Measurements from ENCODE around the gene PPM1D.

The PPM1D gene

DNA sequence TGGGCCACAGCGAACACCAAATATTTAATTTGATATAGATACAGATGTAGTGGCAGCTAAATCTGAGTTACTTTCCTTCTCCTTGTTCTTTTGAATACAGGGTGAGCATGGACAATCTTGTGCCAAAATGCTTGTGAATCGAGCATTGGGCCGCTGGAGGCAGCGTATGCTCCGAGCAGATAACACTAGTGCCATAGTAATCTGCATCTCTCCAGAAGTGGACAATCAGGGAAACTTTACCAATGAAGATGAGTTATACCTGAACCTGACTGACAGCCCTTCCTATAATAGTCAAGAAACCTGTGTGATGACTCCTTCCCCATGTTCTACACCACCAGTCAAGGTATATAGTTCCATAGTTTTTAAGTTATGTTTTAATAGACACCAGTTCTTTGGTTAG lies 56.5 kb downstream of the PPM1D start:
- no peaks in the 10 kb centered on the region for H3K36me3 ChIP-seq (replicated peaks; ENCODE audit: insufficient read depth, low read length)
- H3K4me3 ChIP-seq (ENCODE audit: low read length): no peak overlapping the region
- no peak overlapping the region for H2AFZ ChIP-seq (ENCODE audit: low read length)
- H3K79me2 ChIP-seq (ENCODE audit: low read length): peaks cover 54% of the 10 kb centered on the region
- H3K9ac ChIP-seq (ENCODE audit: low read length): no peak overlapping the region
- no peak for DNase-seq
- peaks cover 8% of the 10 kb centered on the region for H3K4me1 ChIP-seq (ENCODE audit: low read length)
- H3K9me2 ChIP-seq (replicated peaks; ENCODE audit: insufficient read depth, low read length): no peaks in the 10 kb centered on the region
- no peaks in the 10 kb centered on the region for H3K9me3 ChIP-seq (replicated peaks; ENCODE audit: insufficient read depth, low read length)
- H4K20me1 ChIP-seq (ENCODE audit: insufficient read depth, low read length): peaks cover 8% of the 10 kb centered on the region; the same call in 1 of the 2 replicates
- H3K27me3 ChIP-seq (replicated peaks; ENCODE audit: insufficient read depth, low read length): no peaks in the 10 kb centered on the region
- no peak overlapping the region for H3K4me2 ChIP-seq (ENCODE audit: low read depth, low read length)
- no peak overlapping the region for H3K27ac ChIP-seq (ENCODE audit: low read length)
- no peaks in the 10 kb centered on the region for H3F3A ChIP-seq (ENCODE audit: insufficient read depth, low read length)
- TF ChIP-seq EZH2 (optimal IDR thresholded peaks at IDR 0.05; ENCODE audit: low read depth, low read length) (no peak), EZH2phosphoT487 (IDR thresholded peaks at IDR 0.05; ENCODE audit: low read length) (no peak)
- TF ChIP-seq, protein P1, sequence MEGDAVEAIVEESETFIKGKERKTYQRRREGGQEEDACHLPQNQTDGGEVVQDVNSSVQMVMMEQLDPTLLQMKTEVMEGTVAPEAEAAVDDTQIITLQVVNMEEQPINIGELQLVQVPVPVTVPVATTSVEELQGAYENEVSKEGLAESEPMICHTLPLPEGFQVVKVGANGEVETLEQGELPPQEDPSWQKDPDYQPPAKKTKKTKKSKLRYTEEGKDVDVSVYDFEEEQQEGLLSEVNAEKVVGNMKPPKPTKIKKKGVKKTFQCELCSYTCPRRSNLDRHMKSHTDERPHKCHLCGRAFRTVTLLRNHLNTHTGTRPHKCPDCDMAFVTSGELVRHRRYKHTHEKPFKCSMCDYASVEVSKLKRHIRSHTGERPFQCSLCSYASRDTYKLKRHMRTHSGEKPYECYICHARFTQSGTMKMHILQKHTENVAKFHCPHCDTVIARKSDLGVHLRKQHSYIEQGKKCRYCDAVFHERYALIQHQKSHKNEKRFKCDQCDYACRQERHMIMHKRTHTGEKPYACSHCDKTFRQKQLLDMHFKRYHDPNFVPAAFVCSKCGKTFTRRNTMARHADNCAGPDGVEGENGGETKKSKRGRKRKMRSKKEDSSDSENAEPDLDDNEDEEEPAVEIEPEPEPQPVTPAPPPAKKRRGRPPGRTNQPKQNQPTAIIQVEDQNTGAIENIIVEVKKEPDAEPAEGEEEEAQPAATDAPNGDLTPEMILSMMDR (IDR thresholded peaks at IDR 0.05; ENCODE audit: low read length): no peak

DNA sequence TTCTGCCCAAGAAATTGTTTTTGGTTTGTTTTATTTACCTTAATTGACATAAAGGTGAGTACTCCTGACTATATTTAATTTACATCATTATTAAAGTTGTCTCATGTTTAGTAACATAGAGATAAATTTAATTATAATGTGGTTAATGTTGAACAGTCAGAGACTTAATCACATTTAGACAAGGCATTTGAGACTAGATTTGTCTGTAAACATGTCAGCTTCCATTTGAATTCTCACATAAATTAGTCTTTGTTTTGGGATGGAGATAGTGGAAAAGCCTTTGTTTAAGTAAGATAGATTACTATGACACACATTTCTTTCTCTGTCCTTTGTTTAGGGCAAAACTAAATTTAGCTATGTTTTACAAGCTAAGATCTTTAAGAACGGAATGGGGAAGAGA lies 59.2 kb downstream of the PPM1D start:
- no peak for DNase-seq

GRCh38 chr17:60661489-60661888 lies 61.5 kb downstream of the PPM1D start:
- Histone ChIP-seq H3K79me2 (ENCODE audit: low read length) (peaks cover 14% of the 10 kb centered on the region), H3K36me3 (replicated peaks; ENCODE audit: insufficient read depth, low read length) (no peaks in the 10 kb centered on the region), H3K9me2 (replicated peaks; ENCODE audit: insufficient read depth, low read length) (no peaks in the 10 kb centered on the region), H2AFZ (ENCODE audit: low read length) (no peak overlapping the region), H3K9me3 (replicated peaks; ENCODE audit: insufficient read depth, low read length) (no peaks in the 10 kb centered on the region), H3K27ac (ENCODE audit: low read length) (no peak overlapping the region), H4K20me1 (ENCODE audit: insufficient read depth, low read length) (no peaks in the 10 kb centered on the region), H3K4me3 (ENCODE audit: low read length) (no peak overlapping the region), H3F3A (ENCODE audit: insufficient read depth, low read length) (no peaks in the 10 kb centered on the region), H3K27me3 (replicated peaks; ENCODE audit: insufficient read depth, low read length) (no peaks in the 10 kb centered on the region), H3K9ac (ENCODE audit: low read length) (no peak overlapping the region), H3K4me2 (ENCODE audit: low read depth, low read length) (no peak overlapping the region), H3K4me1 (ENCODE audit: low read length) (no peaks in the 10 kb centered on the region)
- DNase-seq: no peak
- no peak for TF ChIP-seq EZH2 (optimal IDR thresholded peaks at IDR 0.05; ENCODE audit: low read depth, low read length)
- TF ChIP-seq, protein P1 (IDR thresholded peaks at IDR 0.05; ENCODE audit: low read length): no peak
- TF ChIP-seq EZH2phosphoT487 (IDR thresholded peaks at IDR 0.05; ENCODE audit: low read length): no peak

More for the DNA sequence above, 59.2 kb downstream of the PPM1D start:
- TF ChIP-seq, protein P1 (IDR thresholded peaks at IDR 0.05; ENCODE audit: low read length): no peak
- TF ChIP-seq EZH2 (optimal IDR thresholded peaks at IDR 0.05; ENCODE audit: low read depth, low read length) (no peak), EZH2phosphoT487 (IDR thresholded peaks at IDR 0.05; ENCODE audit: low read length) (no peak)
- Histone ChIP-seq H3K9me2 (replicated peaks; ENCODE audit: insufficient read depth, low read length) (no peaks in the 10 kb centered on the region), H3K4me1 (ENCODE audit: low read length) (no peaks in the 10 kb centered on the region), H3K27me3 (replicated peaks; ENCODE audit: insufficient read depth, low read length) (no peaks in the 10 kb centered on the region), H3K27ac (ENCODE audit: low read length) (no peak overlapping the region), H3K9me3 (replicated peaks; ENCODE audit: insufficient read depth, low read length) (no peaks in the 10 kb centered on the region), H2AFZ (ENCODE audit: low read length) (no peak overlapping the region), H3K9ac (ENCODE audit: low read length) (no peak overlapping the region), H4K20me1 (ENCODE audit: insufficient read depth, low read length) (no peaks in the 10 kb centered on the region), H3F3A (ENCODE audit: insufficient read depth, low read length) (no peaks in the 10 kb centered on the region), H3K4me2 (ENCODE audit: low read depth, low read length) (no peak overlapping the region), H3K36me3 (replicated peaks; ENCODE audit: insufficient read depth, low read length) (no peaks in the 10 kb centered on the region), H3K79me2 (ENCODE audit: low read length) (peaks cover 28% of the 10 kb centered on the region), H3K4me3 (ENCODE audit: low read length) (no peak overlapping the region)

Data from MM.1S (cell line).